IMR-90 (cell line): Measurements from ENCODE around the gene GIPC3.

Experiments used
- BHLHE40 ChIP-seq: fragments of 150-350 bp; IDR thresholded peaks from 2 replicates; pipeline ENCODE4 v1.6.1; 2016; ENCODE audit warnings: mild to moderate bottlenecking, low read depth, low read length
- CTCF ChIP-seq: conservative IDR thresholded peaks from 2 replicates; pipeline ENCODE4 v1.5.1; 2012; ENCODE audit warnings: mild to moderate bottlenecking, low read depth, low read length, improper control_type of control experiment
- MAZ ChIP-seq: IDR thresholded peaks from 2 replicates; pipeline ENCODE4 v1.6.1; 2012; ENCODE audit warnings: low read depth, mild to moderate bottlenecking, low read length, improper control_type of control experiment, moderate library complexity, borderline replicate concordance
- POLR2A ChIP-seq: IDR thresholded peaks from 2 replicates; pipeline ENCODE4 v1.6.1; 2012; ENCODE audit warnings: mild to moderate bottlenecking, low read depth, low read length
- RAD21 ChIP-seq: IDR thresholded peaks from 2 replicates; pipeline ENCODE4 v1.6.1; 2012; ENCODE audit warnings: low read length, improper control_type of control experiment
- RCOR1 ChIP-seq: IDR thresholded peaks from 2 replicates; pipeline ENCODE4 v1.6.1; 2012; ENCODE audit warnings: mild to moderate bottlenecking, low read length, improper control_type of control experiment; ENCODE audit not compliant: insufficient replicate concordance
- USF2 ChIP-seq: fragments of 150-350 bp; IDR thresholded peaks from 2 replicates; pipeline ENCODE4 v1.6.1; 2017; ENCODE audit warnings: mild to moderate bottlenecking, antibody characterized with exemption, low read length, low read depth

GRCh38 chr19:3637621-3638020 is 52.3 kb downstream of the GIPC3 start:
- TF ChIP-seq CTCF (no peak), POLR2A (no peak), BHLHE40 (no peak), RCOR1 (no peak), RAD21 (no peak), MAZ (no peak), USF2 (no peak)
